ENCODE data around the gene SIK3.

Gene SIK3

DNA sequence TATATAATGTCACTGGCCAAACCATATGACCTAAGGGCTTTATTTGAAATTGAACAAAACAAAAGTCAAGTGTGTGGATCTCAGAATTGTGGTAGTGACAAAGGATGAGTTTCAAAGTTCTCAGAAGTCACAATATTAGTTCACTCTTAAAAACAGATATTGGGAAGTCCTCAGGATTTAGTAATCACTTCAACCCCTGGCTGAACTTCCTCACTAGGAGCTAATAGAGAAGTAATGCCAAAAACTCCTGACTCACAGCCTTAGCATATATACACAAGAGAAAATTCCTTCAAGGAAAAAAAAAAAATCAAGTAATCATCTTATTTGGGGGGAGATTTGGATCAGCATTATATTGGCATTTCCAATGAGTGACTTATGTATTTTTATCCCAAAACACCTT lies 185.2 kb downstream of the SIK3 start:
- H3K4me3 ChIP-seq (ENCODE audit: low read depth, low read length), result no peak overlapping the region
- TF ChIP-seq, protein P1, sequence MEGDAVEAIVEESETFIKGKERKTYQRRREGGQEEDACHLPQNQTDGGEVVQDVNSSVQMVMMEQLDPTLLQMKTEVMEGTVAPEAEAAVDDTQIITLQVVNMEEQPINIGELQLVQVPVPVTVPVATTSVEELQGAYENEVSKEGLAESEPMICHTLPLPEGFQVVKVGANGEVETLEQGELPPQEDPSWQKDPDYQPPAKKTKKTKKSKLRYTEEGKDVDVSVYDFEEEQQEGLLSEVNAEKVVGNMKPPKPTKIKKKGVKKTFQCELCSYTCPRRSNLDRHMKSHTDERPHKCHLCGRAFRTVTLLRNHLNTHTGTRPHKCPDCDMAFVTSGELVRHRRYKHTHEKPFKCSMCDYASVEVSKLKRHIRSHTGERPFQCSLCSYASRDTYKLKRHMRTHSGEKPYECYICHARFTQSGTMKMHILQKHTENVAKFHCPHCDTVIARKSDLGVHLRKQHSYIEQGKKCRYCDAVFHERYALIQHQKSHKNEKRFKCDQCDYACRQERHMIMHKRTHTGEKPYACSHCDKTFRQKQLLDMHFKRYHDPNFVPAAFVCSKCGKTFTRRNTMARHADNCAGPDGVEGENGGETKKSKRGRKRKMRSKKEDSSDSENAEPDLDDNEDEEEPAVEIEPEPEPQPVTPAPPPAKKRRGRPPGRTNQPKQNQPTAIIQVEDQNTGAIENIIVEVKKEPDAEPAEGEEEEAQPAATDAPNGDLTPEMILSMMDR (IDR thresholded peaks at IDR 0.05; ENCODE audit: low read depth, low read length), result no peak
- no peak for DNase-seq
- H3K36me3 ChIP-seq, result no peaks in the 10 kb centered on the region
- H3K9me3 ChIP-seq, result no peaks in the 10 kb centered on the region
- no peaks in the 10 kb centered on the region for H3K27me3 ChIP-seq
- H3K4me1 ChIP-seq, result no peaks in the 10 kb centered on the region; the same call in 1 of the 2 replicates

DNA sequence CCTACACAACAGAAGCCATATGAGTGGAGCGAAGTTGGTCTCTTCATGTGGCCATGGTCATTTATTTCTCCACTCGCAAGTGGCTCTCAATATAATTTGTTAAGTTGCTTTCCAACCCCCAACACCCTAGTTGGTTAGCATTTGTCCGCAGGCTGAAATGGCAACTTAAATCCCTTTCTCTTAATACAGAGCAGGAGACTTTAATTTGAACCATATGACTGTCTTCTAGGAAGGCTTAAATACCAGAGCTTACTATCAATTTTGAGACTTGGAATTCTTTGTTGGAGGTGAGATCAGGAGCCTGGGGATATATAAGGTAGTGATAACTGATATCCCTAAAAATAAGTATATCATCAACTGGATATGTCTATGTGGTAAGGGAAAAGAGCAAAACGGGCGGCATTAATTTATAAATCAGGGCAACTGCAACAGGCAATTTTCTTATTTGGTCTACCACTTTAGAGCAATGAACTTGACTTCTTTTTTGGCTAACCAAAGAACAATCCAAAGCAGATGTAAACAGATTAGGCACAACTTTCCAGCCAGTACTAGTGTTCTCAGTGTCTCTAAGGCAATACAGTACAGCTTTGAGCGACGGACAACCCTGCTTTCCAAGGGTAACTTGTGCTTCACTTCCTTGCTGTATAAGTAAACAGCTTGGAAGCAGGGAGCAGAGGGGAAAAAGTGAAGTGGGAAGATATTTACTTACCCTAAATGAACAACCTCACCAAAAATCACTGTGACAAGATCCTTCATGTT lies 186.1 kb downstream of the SIK3 start:
- H3K4me1 ChIP-seq, result no peaks in the 10 kb centered on the region; the same call in 1 of the 2 replicates
- H3K36me3 ChIP-seq, result no peaks in the 10 kb centered on the region
- H3K27me3 ChIP-seq, result no peaks in the 10 kb centered on the region
- H3K4me3 ChIP-seq (ENCODE audit: low read depth, low read length), result no peak overlapping the region
- no peaks in the 10 kb centered on the region for H3K9me3 ChIP-seq
- TF ChIP-seq, protein P1 (IDR thresholded peaks at IDR 0.05; ENCODE audit: low read depth, low read length), result no peak
- DNase-seq, result no peak

DNA sequence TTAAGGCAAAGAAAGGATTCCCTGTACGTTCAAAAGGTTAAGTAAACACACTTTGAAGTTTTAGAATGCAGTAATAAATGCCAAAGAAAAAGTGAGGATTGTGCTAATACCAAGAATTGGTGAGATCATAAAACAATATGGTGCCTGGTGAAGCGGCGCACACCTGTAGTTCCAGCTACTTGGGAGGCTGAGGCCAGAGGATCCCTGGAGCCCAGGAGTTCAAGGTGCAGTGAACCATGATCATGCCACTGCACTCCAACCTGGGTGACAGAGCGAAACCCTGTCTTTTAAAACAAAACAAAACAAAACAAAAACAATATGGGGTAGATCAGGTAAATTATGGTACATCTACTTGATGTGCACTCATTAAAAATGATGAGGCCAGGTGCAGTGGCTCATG lies 187.4 kb downstream of the SIK3 start:
- no peak for DNase-seq

DNA sequence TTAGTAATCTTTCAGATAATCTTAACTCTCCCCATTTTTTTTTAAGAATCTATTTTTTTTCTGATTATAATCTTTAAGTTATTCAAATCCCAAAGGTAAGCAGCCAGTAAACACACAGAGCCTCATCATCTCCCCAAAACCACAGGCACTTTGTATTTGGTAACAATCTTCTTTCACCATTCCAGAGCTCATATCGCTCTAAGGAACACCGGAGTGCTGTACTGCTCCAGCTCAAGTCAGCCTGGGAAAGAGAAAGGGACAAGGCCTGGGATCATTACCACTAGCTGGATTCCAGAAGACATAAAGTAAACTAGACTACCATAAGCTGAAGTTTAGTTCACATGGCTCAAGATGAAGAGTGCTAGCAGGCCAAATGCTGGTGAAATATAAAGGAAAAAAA lies 187.8 kb downstream of the SIK3 start:
- Histone ChIP-seq H3K4me3 (ENCODE audit: low read depth, low read length) (no peak overlapping the region), H3K9me3 (no peaks in the 10 kb centered on the region), H3K36me3 (no peaks in the 10 kb centered on the region), H3K4me1 (no peaks in the 10 kb centered on the region; the same call in 1 of the 2 replicates), H3K27me3 (no peaks in the 10 kb centered on the region)
- no peak for DNase-seq
- TF ChIP-seq, protein P1 (IDR thresholded peaks at IDR 0.05; ENCODE audit: low read depth, low read length), result no peak

More for the DNA sequence above, 187.4 kb downstream of the SIK3 start:
- Histone ChIP-seq H3K27me3 (no peaks in the 10 kb centered on the region), H3K4me1 (no peaks in the 10 kb centered on the region; the same call in 1 of the 2 replicates), H3K9me3 (no peaks in the 10 kb centered on the region), H3K4me3 (ENCODE audit: low read depth, low read length) (no peak overlapping the region), H3K36me3 (no peaks in the 10 kb centered on the region)
- TF ChIP-seq, protein P1 (IDR thresholded peaks at IDR 0.05; ENCODE audit: low read depth, low read length), result no peak

DNA sequence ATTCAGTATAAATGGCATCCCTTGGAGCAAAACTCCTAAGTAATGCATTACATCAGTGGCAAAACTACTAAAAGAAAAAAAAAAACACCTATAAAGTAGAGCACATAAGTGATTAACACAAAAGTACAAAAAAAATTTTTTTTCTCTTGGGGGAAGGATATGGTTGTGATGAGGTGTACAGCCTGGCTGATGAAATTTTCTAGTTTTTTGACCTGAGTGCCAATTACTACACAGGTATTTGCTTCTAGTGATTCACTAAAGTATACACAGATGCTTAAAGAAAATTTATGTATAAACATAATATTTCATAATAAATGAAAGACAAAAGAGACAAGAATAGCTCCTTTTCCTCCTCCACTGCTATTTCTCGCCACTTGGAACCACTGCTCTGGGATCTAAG lies 189.0 kb downstream of the SIK3 start:
- H3K9me3 ChIP-seq, result no peaks in the 10 kb centered on the region
- H3K4me3 ChIP-seq (ENCODE audit: low read depth, low read length), result no peak overlapping the region
- no peaks in the 10 kb centered on the region for H3K36me3 ChIP-seq
- H3K27me3 ChIP-seq, result no peaks in the 10 kb centered on the region
- no peaks in the 10 kb centered on the region; the same call in 1 of the 2 replicates for H3K4me1 ChIP-seq
- DNase-seq, result no peak
- TF ChIP-seq, protein P1 (IDR thresholded peaks at IDR 0.05; ENCODE audit: low read depth, low read length), result no peak

DNA sequence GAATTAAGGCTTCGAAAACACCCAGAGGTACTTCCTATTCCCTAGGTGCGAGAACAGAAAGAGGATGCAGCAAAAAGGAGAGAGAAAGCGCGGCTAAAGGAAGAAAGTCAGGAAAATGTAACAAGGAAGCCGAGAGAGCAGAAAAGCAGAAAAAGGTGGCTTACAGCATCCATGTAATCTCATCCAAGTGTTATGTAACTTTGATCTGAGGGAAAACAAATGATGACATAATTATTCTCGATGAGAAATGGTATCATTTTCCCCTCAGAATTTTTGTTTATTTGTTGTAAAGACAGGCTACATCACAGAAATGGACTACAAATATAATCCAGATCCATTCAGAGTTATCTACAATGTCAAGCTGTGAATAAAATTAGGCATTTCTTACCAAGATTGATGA lies 191.7 kb downstream of the SIK3 start:
- Histone ChIP-seq H3K4me1 (no peaks in the 10 kb centered on the region), H3K27me3 (no peaks in the 10 kb centered on the region), H3K9me3 (no peaks in the 10 kb centered on the region), H3K36me3 (no peaks in the 10 kb centered on the region), H3K4me3 (ENCODE audit: low read depth, low read length) (no peak overlapping the region)
- TF ChIP-seq, protein P1 (IDR thresholded peaks at IDR 0.05; ENCODE audit: low read depth, low read length), result no peak
- no peak for DNase-seq
